Spleen (tissue), 11 donors: ENCODE measurements around the gene SPOCK3. TPM values are rescaled to one million over a fixed set of nuclear protein-coding genes. Genes with fewer than 3 reads are reported as not detected.
A peak's percentile ranks its signal among the peaks of the same experiment; 100 is the strongest.

Experiments used
- DNase-seq: peaks from one replicate; pipeline ENCODE4 v3.0.0-alpha.2; 2020
- H3K27ac ChIP-seq, 8 donors: fragments of 200-600 bp; sonication (generic) in 7 of 8; 1 replicate in 4 of 8; 2 replicates in 4 of 8; pipeline versions ENCODE4 v1.5.0 to v1.8.0; 2016 to 2021; ENCODE audit warnings: inconsistent platforms in 4 of 8, mild to moderate bottlenecking in 4 of 8, moderate library complexity in 1 of 8
- H3K27me3 ChIP-seq, 7 donors: fragments of 200-600 bp; sonication (generic) in 6 of 7; replicated peaks in 1 of 7; 1 replicate in 4 of 7; 2 replicates in 3 of 7; pipeline versions ENCODE4 v1.5.0 to v1.8.0; 2016 to 2021; ENCODE audit warnings: inconsistent platforms in 3 of 7, mild to moderate bottlenecking in 1 of 7
- H3K36me3 ChIP-seq, 6 donors: fragments of 200-600 bp; sonication (generic) in 5 of 6; 1 replicate in 4 of 6; 2 replicates in 2 of 6; pipeline versions ENCODE4 v1.5.0 to v1.8.0; 2016 to 2021; ENCODE audit warnings: inconsistent platforms in 2 of 6
- H3K4me1 ChIP-seq, 6 donors: fragments of 200-600 bp; sonication (generic) in 5 of 6; 1 replicate in 3 of 6; 2 replicates in 3 of 6; pipeline versions ENCODE4 v1.5.0 to v1.8.0; 2016 to 2021; ENCODE audit warnings: inconsistent platforms in 3 of 6
- H3K4me3 ChIP-seq, 8 donors: fragments of 200-600 bp; sonication (generic) in 7 of 8; 1 replicate in 4 of 8; 2 replicates in 4 of 8; pipeline versions ENCODE4 v1.5.0 to v1.8.0; 2016 to 2021; ENCODE audit warnings: inconsistent platforms in 4 of 8, mild to moderate bottlenecking in 4 of 8, moderate library complexity in 2 of 8
- H3K9me3 ChIP-seq, 8 donors: fragments of 200-600 bp; sonication (generic) in 7 of 8; 1 replicate in 4 of 8; 2 replicates in 4 of 8; pipeline versions ENCODE4 v1.5.0 to v1.8.0; 2016 to 2021; ENCODE audit warnings: inconsistent platforms in 4 of 8
- POLR2A ChIP-seq, 3 donors: fragments of 450-650 bp; IDR thresholded peaks; one replicate each; pipeline ENCODE4 v1.5.1; 2017; ENCODE audit warnings: antibody characterized with exemption in 3 of 3, mild to moderate bottlenecking in 1 of 3
- POLR2AphosphoS5 ChIP-seq, 3 donors: sonication (generic); formaldehyde crosslinking; IDR thresholded peaks; one replicate each; pipeline ENCODE4 v1.5.1; 2017; ENCODE audit warnings: antibody characterized with exemption in 3 of 3
- WGBS, 5 donors: extraction: QIAGEN DNeasy Blood & Tissue Kit in 3 of 5; methylation state at CpG; one replicate each; pipeline versions ENCODE4 v1.1.5 to v1.1.7; 2013 to 2018; 5-methylcytosine and 5-hydroxymethylcytosine counted together
- intact Hi-C: fragments of 100-400 bp; cut with DNase I; formaldehyde crosslinking; loops from one replicate; pipeline ENCODE4 v1.15.0; 2023; ENCODE audit warnings: low total_unique reads
- polyA plus RNA-seq, 3 donors: library from polyadenylated mRNA; stranded (reverse); fragments of 200-250 nt; gene quantifications; one replicate each; pipeline ENCODE4 v1.2.1, GENCODE V29; 2013
- total RNA-seq, 7 donors: library from RNA; depleted of rRNA in 3 of 7; stranded (reverse); fragments of >200 nt in 3 of 7; fragmentation: NEBNext Ultra II Directional in 4 of 7; extraction: Animal tissue kit (Norgen Biotek cat#: 25700) in 4 of 7; gene quantifications; one replicate each; pipeline versions ENCODE4 v1.1.0 to v1.2.1, GENCODE V29; 2016 to 2021
- TF ChIP-seq, protein P1 (sequence below), 11 experiments: fragments of 200-600 bp in 7 of 11; fragments of 450-650 bp in 4 of 11; sonication (generic) in 4 of 11; IDR thresholded peaks in 8 of 11; conservative IDR thresholded peaks in 3 of 11; 1 replicate in 7 of 11; 2 replicates in 4 of 11; pipeline versions ENCODE4 v1.4.0 to v1.8.0; 2016 to 2021; ENCODE audit warnings: antibody characterized with exemption in 11 of 11, inconsistent platforms in 4 of 11, mild to moderate bottlenecking in 1 of 11
- donor health status: healthy with polysubstance abuse.
- donor health status: DM: no; HTN: no; CAD: no; lungs with moderate emphysema.
- donor health status: DM: no; HTN: no; CAD: no.
- donor health status: Bipolar disorder and iron deficiency.
- donor health status: healthy.
- donor health status: DM: no; HTN: no; CAD: no.
- donor health status: DM: yes; HTN: yes; CAD: no.

The SPOCK3 gene
- total and polyA plus RNA-seq, 10 donors: 0.06 to 1.2 (median 0.51) TPM; not detected in 5

- 74 to 87% (median 79%) methylated on average over 3 of the region's 3 CpGs for WGBS, 5 donors
- intact Hi-C loops: loop anchor here (10.0 kb wide), 1 partner anchor 1049 kb away; no protein-coding TSS in a partner anchor
- Histone ChIP-seq H3K4me3 (no peak overlapping the region), H3K9me3 (no peaks in the 10 kb centered on the region), H3K27ac (no peak overlapping the region), H3K27me3 (no peaks in the 10 kb centered on the region), H3K4me1 (no peaks in the 10 kb centered on the region), H3K36me3 (no peaks in the 10 kb centered on the region)
- no peak for DNase-seq
- TF ChIP-seq POLR2AphosphoS5 (IDR thresholded peaks at IDR 0.05) (no peak), POLR2A (IDR thresholded peaks at IDR 0.05) (no peak)
- TF ChIP-seq, protein P1, sequence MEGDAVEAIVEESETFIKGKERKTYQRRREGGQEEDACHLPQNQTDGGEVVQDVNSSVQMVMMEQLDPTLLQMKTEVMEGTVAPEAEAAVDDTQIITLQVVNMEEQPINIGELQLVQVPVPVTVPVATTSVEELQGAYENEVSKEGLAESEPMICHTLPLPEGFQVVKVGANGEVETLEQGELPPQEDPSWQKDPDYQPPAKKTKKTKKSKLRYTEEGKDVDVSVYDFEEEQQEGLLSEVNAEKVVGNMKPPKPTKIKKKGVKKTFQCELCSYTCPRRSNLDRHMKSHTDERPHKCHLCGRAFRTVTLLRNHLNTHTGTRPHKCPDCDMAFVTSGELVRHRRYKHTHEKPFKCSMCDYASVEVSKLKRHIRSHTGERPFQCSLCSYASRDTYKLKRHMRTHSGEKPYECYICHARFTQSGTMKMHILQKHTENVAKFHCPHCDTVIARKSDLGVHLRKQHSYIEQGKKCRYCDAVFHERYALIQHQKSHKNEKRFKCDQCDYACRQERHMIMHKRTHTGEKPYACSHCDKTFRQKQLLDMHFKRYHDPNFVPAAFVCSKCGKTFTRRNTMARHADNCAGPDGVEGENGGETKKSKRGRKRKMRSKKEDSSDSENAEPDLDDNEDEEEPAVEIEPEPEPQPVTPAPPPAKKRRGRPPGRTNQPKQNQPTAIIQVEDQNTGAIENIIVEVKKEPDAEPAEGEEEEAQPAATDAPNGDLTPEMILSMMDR (IDR thresholded peaks at IDR 0.05 in 8 of 11, conservative IDR thresholded peaks at IDR 0.05 in 3 of 11): no peak
Measured at GRCh38 chr4:167025670-167026069, 208.6 kb downstream of the SPOCK3 start.

DNA sequence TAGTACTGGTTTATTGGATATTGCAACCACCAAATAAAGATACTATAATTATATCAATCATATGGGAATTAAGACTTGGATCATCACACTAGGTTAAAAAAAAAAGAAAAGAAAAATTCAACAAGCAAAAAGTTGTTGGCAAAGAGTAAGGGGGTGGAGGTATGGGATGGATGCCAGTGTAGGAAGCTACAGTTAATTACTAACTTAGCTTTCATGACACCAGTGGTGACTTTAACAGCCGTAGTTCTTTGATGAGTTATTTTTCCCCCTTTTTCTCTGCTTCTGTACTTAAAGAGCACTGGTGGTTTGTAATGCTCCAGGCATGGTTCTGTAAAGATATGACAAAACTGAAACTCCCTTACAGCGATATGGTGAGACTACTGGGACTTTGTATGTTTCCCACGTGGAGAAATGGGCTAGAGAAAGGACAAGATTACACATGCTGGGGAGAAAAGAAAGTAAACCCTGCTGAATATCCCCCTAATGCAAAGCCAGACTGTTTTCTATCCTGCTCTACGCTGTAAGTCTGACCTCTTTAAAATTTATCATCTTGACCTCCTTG lies 210.8 kb downstream of the SPOCK3 start:
- no peak for DNase-seq
- Histone ChIP-seq H3K27me3 (no peaks in the 10 kb centered on the region), H3K9me3 (no peaks in the 10 kb centered on the region), H3K4me3 (no peak overlapping the region), H3K4me1 (no peaks in the 10 kb centered on the region), H3K27ac (no peak overlapping the region), H3K36me3 (no peaks in the 10 kb centered on the region)
- intact Hi-C loops: loop anchor here (5.0 to 10.0 kb wide), 2 partner anchors 269 to 1051 kb away; no protein-coding TSS in a partner anchor
- TF ChIP-seq POLR2AphosphoS5 (IDR thresholded peaks at IDR 0.05): no peak
- TF ChIP-seq POLR2A (IDR thresholded peaks at IDR 0.05): no peak
- TF ChIP-seq, protein P1 (IDR thresholded peaks at IDR 0.05 in 8 of 11, conservative IDR thresholded peaks at IDR 0.05 in 3 of 11): no peak
- 55 to 83% (median 66%) methylated on average over 4 of the region's 4 CpGs for WGBS, 5 donors

- H3K4me1 ChIP-seq: no peaks in the 10 kb centered on the region
- H3K9me3 ChIP-seq: no peaks in the 10 kb centered on the region
- H3K36me3 ChIP-seq: no peaks in the 10 kb centered on the region
- intact Hi-C loops: loop anchor here (5.0 to 10.0 kb wide), 2 partner anchors 271 to 1053 kb away; no protein-coding TSS in a partner anchor
- DNase-seq: peak; percentile 74
- no peaks in the 10 kb centered on the region for H3K27me3 ChIP-seq
- 22 to 24% (median 23%) methylated on average over 11 of the region's 11 CpGs for WGBS, 5 donors
- H3K27ac ChIP-seq: no peak overlapping the region
- no peak for TF ChIP-seq POLR2A (IDR thresholded peaks at IDR 0.05)
- TF ChIP-seq POLR2AphosphoS5 (IDR thresholded peaks at IDR 0.05): no peak
- TF ChIP-seq, protein P1 (IDR thresholded peaks at IDR 0.05 in 8 of 11, conservative IDR thresholded peaks at IDR 0.05 in 3 of 11): peak; percentile 7 to 76 (median 50)
- H3K4me3 ChIP-seq: no peak overlapping the region
Measured at GRCh38 chr4:167021545-167022155, 212.6 kb downstream of the SPOCK3 start.

GRCh38 chr4:167020410-167020809 lies 213.9 kb downstream of the SPOCK3 start:
- Histone ChIP-seq H3K27ac (no peak overlapping the region), H3K4me3 (no peak overlapping the region), H3K4me1 (no peaks in the 10 kb centered on the region), H3K27me3 (no peaks in the 10 kb centered on the region), H3K36me3 (no peaks in the 10 kb centered on the region), H3K9me3 (no peaks in the 10 kb centered on the region)
- intact Hi-C loops: loop anchor here (5.0 to 10.0 kb wide), 2 partner anchors 272 to 1054 kb away; no protein-coding TSS in a partner anchor
- no peak for DNase-seq
- TF ChIP-seq POLR2A (IDR thresholded peaks at IDR 0.05) (no peak), POLR2AphosphoS5 (IDR thresholded peaks at IDR 0.05) (no peak)
- TF ChIP-seq, protein P1 (IDR thresholded peaks at IDR 0.05 in 8 of 11, conservative IDR thresholded peaks at IDR 0.05 in 3 of 11): no peak
- WGBS, 5 donors: 29 to 45% (median 37%) methylated on average over 1 of the region's 1 CpG
